Loucy (cell line): ENCODE data around the gene IPPK.

Experiments
- EZH2phosphoT487 ChIP-seq: fragments of 200-600 bp; IDR thresholded peaks from 2 replicates; pipeline ENCODE4 v1.6.1; 2018; ENCODE audit warnings: antibody characterized with exemption, mild to moderate bottlenecking, moderate library complexity, borderline replicate concordance
- TF ChIP-seq, protein P1 (sequence below): fragments of 200-600 bp; sonication (generic); conservative IDR thresholded peaks from 2 replicates; pipeline ENCODE4 v1.5.1; 2014; ENCODE audit warnings: mild to moderate bottlenecking, antibody characterized with exemption, low read length

DNA sequence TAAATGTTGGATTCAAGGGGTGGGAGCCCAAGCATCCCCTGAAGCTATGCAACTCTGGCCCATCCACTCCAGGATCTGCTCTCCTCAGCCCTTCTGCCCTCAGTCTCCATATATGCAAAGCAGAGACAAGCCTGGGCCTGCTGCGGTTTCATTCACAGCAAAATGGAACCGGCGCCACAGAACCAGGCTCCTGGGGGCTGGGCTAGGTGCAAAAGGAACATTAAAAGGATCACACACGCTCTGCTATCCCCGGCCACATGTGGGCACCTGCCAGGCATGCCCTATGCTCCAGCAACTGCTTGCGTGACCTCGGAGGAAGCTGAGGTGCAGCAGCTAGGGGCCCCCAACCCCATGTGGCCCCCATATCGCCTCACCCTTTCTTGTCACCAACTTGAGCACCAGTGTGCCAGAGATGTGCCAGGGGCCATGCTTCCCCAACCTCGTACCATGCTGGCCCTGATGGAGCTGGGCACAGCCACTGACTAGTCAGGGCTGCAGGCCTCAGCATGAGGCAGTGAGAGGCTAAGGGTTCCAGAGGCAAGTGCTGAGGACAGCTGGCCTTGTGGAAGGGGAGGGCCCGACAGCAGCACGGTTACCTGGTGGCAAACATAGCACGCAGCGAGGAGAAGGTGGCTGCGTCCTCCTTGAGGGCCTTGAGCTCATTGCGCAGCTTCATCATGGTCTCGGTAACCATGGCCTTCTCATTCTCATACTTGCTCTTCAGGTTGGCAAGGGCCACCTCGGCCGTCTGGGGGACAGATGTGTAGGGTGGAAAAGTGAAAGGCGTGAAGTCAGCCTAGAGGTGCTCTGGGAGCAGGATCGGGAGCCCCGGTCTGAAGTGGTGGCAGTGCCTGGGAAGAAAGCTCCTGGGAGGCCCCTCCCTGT lies 47.5 kb upstream of the IPPK start:
- TF ChIP-seq, protein P1, sequence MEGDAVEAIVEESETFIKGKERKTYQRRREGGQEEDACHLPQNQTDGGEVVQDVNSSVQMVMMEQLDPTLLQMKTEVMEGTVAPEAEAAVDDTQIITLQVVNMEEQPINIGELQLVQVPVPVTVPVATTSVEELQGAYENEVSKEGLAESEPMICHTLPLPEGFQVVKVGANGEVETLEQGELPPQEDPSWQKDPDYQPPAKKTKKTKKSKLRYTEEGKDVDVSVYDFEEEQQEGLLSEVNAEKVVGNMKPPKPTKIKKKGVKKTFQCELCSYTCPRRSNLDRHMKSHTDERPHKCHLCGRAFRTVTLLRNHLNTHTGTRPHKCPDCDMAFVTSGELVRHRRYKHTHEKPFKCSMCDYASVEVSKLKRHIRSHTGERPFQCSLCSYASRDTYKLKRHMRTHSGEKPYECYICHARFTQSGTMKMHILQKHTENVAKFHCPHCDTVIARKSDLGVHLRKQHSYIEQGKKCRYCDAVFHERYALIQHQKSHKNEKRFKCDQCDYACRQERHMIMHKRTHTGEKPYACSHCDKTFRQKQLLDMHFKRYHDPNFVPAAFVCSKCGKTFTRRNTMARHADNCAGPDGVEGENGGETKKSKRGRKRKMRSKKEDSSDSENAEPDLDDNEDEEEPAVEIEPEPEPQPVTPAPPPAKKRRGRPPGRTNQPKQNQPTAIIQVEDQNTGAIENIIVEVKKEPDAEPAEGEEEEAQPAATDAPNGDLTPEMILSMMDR, result no peak
- TF ChIP-seq EZH2phosphoT487, result no peak
